HepG2 (cell line): ENCODE measurements around the gene SMC1A. TPM values are rescaled to one million over a fixed set of nuclear protein-coding genes. Genes with fewer than 3 reads are reported as not detected.

ENCODE experiments used
- ATF7-NPFF ChIP-seq: sonication (generic); formaldehyde crosslinking; IDR thresholded peaks from 2 replicates; pipeline ENCODE4 v1.8.1; 2023; ENCODE audit warnings: mild to moderate bottlenecking, low read depth, missing genetic modification reagents, moderate library complexity
- EHMT2 ChIP-seq: fragments of 200-600 bp; sonication (generic); IDR thresholded peaks from 2 replicates; pipeline ENCODE4 v1.7.0; 2017; ENCODE audit warnings: antibody characterized with exemption, low read depth, low read length, borderline replicate concordance
- FOXP1 ChIP-seq, 2 experiments: fragments of 450-650 bp in 1 of 2; IDR thresholded peaks; 2 replicates each; pipeline ENCODE4 v1.6.1; 2017 to 2018; ENCODE audit warnings: antibody characterized with exemption in 1 of 2
- HDAC1 ChIP-seq: sonication (generic); formaldehyde crosslinking; IDR thresholded peaks from 2 replicates; pipeline ENCODE4 v1.5.1; 2020; ENCODE audit warnings: mild to moderate bottlenecking, missing genetic modification reagents
- HMG20A ChIP-seq: IDR thresholded peaks from 2 replicates; pipeline ENCODE4 v1.6.1; 2016; ENCODE audit warnings: borderline replicate concordance
- KLF12 ChIP-seq: sonication (generic); formaldehyde crosslinking; IDR thresholded peaks from 2 replicates; pipeline ENCODE4 v1.4.0; 2020; ENCODE audit warnings: missing genetic modification reagents, borderline replicate concordance
- MED13 ChIP-seq: sonication (generic); formaldehyde crosslinking; IDR thresholded peaks from 2 replicates; pipeline ENCODE4 v1.5.0; 2020; ENCODE audit warnings: missing genetic modification reagents
- SALL1 ChIP-seq: sonication (generic); formaldehyde crosslinking; IDR thresholded peaks from 2 replicates; pipeline ENCODE4 v1.8.0; 2022; ENCODE audit warnings: mild to moderate bottlenecking, missing genetic modification reagents
- SKI ChIP-seq: fragments of 450-650 bp; IDR thresholded peaks from one replicate; pipeline ENCODE4 v1.6.1; 2018; ENCODE audit warnings: mild to moderate bottlenecking; ENCODE audit not compliant: partially characterized antibody
- SOX6 ChIP-seq, 2 experiments: fragments of 450-650 bp in 1 of 2; sonication (generic) in 1 of 2; formaldehyde crosslinking in 1 of 2; IDR thresholded peaks; 2 replicates each; pipeline versions ENCODE4 v1.4.0 to v1.6.1; 2017 to 2020; ENCODE audit warnings: antibody characterized with exemption in 1 of 2, mild to moderate bottlenecking in 1 of 2, missing genetic modification reagents in 1 of 2
- XRCC5 ChIP-seq: fragments of 200-400 bp; formaldehyde crosslinking; optimal IDR thresholded peaks from 2 replicates; pipeline ENCODE3; 2017; ENCODE audit warnings: mild to moderate bottlenecking, low read length
- ZBTB8A ChIP-seq: sonication (generic); formaldehyde crosslinking; IDR thresholded peaks from 2 replicates; pipeline ENCODE4 v1.4.0; 2020; ENCODE audit warnings: mild to moderate bottlenecking, low read depth, missing genetic modification reagents, borderline replicate concordance
- ZFP41 ChIP-seq: sonication (generic); formaldehyde crosslinking; IDR thresholded peaks from 2 replicates; pipeline ENCODE4 v1.4.0; 2020; ENCODE audit warnings: mild to moderate bottlenecking, missing genetic modification reagents, borderline replicate concordance
- ZFX ChIP-seq: sonication (generic); formaldehyde crosslinking; IDR thresholded peaks from 2 replicates; pipeline ENCODE4 v1.4.0; 2020; ENCODE audit warnings: mild to moderate bottlenecking, low read depth, missing genetic modification reagents, moderate library complexity
- ZNF24 ChIP-seq: fragments of 450-650 bp; IDR thresholded peaks from 2 replicates; pipeline ENCODE4 v1.6.1; 2017; ENCODE audit warnings: antibody characterized with exemption, mild to moderate bottlenecking
- ZNF546 ChIP-seq: sonication (generic); formaldehyde crosslinking; conservative IDR thresholded peaks from 2 replicates; pipeline ENCODE4 v1.8.1; 2023; ENCODE audit warnings: mild to moderate bottlenecking, missing genetic modification reagents
- ZNF713 ChIP-seq: sonication (generic); formaldehyde crosslinking; IDR thresholded peaks from 2 replicates; pipeline ENCODE4 v1.4.0; 2020; ENCODE audit warnings: mild to moderate bottlenecking, missing genetic modification reagents
- ZNF747 ChIP-seq: sonication (generic); formaldehyde crosslinking; IDR thresholded peaks from 2 replicates; pipeline ENCODE4 v1.8.1; 2023; ENCODE audit warnings: missing genetic modification reagents, mild to moderate bottlenecking, borderline replicate concordance
- ZNF788 ChIP-seq: sonication (generic); formaldehyde crosslinking; IDR thresholded peaks from 2 replicates; pipeline ENCODE4 v1.5.0; 2020; ENCODE audit warnings: mild to moderate bottlenecking, missing genetic modification reagents, borderline replicate concordance
- ZSCAN20 ChIP-seq: sonication (generic); formaldehyde crosslinking; IDR thresholded peaks from 2 replicates; pipeline ENCODE4 v1.4.0; 2020; ENCODE audit warnings: missing genetic modification reagents, mild to moderate bottlenecking, borderline replicate concordance
- polyA plus RNA-seq, 8 experiments: library from polyadenylated mRNA; depleted of rRNA in 3 of 8; stranded (reverse) in 7 of 8; unstranded in 1 of 8; fragments of >200 nt; fragmentation: Illumina TruSeq in 4 of 8; extraction: Trizol in 4 of 8; gene quantifications; 2 replicates each; pipeline versions ENCODE4 v1.2.1 to v1.2.3, GENCODE V29; 2011 to 2016; ENCODE audit warnings: low read depth in 4 of 8, missing spikeins in 1 of 8, mixed read lengths in 1 of 8; ENCODE audit not compliant: insufficient read depth in 1 of 8
- total RNA-seq, 5 experiments: library from RNA; depleted of rRNA; stranded (reverse); fragments of >200 nt; fragmentation: Illumina TruSeq; extraction: Trizol; gene quantifications; 2 replicates each; pipeline ENCODE4 v1.2.3, GENCODE V29; 2016; ENCODE audit warnings: low read depth in 1 of 5
- TF ChIP-seq, protein P1 (sequence below): sonication (generic); IDR thresholded peaks from 2 replicates; pipeline ENCODE4 v1.6.1; 2016; ENCODE audit warnings: low read depth, borderline replicate concordance
- TF ChIP-seq, protein P2 (sequence below): sonication (generic); formaldehyde crosslinking; IDR thresholded peaks from 2 replicates; pipeline ENCODE4 v1.5.0; 2020; ENCODE audit warnings: missing genetic modification reagents, mild to moderate bottlenecking, borderline replicate concordance
- TF ChIP-seq, protein P3 (sequence below): sonication (generic); formaldehyde crosslinking; IDR thresholded peaks from 2 replicates; pipeline ENCODE4 v1.5.0; 2020; ENCODE audit warnings: mild to moderate bottlenecking, low read depth, missing genetic modification reagents, borderline replicate concordance

Gene SMC1A
- total and polyA plus RNA-seq, 2 of the 13 experiments (the other 11 are each of a cell fraction or from before 2014, with no cell fraction given): 9.4 to 46.6 TPM

DNA sequence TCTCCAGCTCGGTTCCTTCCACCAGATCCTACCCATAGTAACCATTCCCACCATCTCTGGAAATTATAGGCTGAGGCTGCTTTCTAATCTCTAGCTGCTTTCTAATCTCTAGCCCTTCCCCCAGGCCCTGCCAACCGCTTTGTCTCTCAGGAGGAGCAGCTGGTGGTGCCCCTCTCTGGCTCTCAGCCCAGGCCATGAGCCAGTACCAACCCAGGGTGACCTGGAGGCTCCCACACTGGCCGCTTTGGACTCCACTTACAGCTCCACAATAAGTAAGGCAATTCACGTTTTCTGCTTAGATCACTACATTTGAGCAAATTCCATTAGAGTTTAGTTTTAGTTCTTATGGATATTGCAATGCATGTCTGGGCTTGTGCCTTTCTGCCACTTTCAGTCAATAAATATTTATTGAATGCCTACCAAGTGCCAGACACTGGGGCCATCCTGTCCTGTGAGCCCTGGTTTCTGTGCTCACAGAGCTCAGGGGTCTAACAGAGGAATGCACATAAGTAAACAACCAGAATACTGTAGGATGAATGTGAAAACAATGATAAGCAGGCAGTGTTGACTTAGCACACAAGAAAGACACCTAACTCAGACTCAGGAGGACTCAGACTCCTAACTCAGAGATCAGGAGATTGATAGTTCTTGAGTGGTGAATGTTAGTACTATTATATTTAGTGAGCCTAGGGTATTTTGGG lies 38.9 kb downstream of the SMC1A start (continued):
- TF ChIP-seq, protein P1, sequence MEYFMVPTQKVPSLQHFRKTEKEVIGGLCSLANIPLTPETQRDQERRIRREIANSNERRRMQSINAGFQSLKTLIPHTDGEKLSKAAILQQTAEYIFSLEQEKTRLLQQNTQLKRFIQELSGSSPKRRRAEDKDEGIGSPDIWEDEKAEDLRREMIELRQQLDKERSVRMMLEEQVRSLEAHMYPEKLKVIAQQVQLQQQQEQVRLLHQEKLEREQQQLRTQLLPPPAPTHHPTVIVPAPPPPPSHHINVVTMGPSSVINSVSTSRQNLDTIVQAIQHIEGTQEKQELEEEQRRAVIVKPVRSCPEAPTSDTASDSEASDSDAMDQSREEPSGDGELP: no peak
- TF ChIP-seq ZFX (CRISPR knock-in tag) (no peak), ZNF788 (CRISPR knock-in tag) (no peak), HMG20A (CRISPR knock-in tag) (peak; percentile 40; the same call in 1 of the 2 replicates), XRCC5 (no peak), KLF12 (CRISPR knock-in tag) (no peak), SKI (peak; percentile 20), ZNF546 (CRISPR knock-in tag) (no peak), ZFP41 (CRISPR knock-in tag) (no peak), SOX6 (IDR thresholded peaks at IDR 0.05) (no peak), SOX6 (CRISPR knock-in tag; IDR thresholded peaks at IDR 0.05) (peak; percentile 66), ZNF747 (CRISPR knock-in tag) (no peak), FOXP1 (IDR thresholded peaks at IDR 0.05) (no peak), FOXP1 (CRISPR knock-in tag; IDR thresholded peaks at IDR 0.05) (peak; percentile 72; the same call in 1 of the 2 replicates), SALL1 (peak; percentile 22; the same call in 1 of the 2 replicates), MED13 (CRISPR knock-in tag) (no peak), ZNF24 (no peak), ZBTB8A (no peak), ZSCAN20 (CRISPR knock-in tag) (no peak), ATF7-NPFF (no peak), EHMT2 (no peak), ZNF713 (CRISPR knock-in tag) (no peak), HDAC1 (CRISPR knock-in tag) (no peak; the same call in 1 of the 2 replicates)
- TF ChIP-seq, protein P2, sequence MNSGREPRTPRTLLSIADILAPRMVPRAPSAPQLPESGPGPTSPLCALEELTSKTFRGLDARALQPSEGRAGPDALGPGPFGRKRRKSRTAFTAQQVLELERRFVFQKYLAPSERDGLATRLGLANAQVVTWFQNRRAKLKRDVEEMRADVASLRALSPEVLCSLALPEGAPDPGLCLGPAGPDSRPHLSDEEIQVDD (CRISPR knock-in tag): no peak
- TF ChIP-seq, protein P3, sequence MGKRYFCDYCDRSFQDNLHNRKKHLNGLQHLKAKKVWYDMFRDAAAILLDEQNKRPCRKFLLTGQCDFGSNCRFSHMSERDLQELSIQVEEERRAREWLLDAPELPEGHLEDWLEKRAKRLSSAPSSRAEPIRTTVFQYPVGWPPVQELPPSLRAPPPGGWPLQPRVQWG: no peak
